ENCODE measurements around the gene CSNK1A1.

GRCh38 chr5:149453618-149454415 is 97.4 kb downstream of the CSNK1A1 start:
- TF ChIP-seq POLR2A (IDR thresholded peaks at IDR 0.05), result no peak
- no peak for TF ChIP-seq CTCF (IDR thresholded peaks at IDR 0.05)
- TF ChIP-seq EP300 (IDR thresholded peaks at IDR 0.05), result no peak
